Right lobe of liver (tissue), 4 donors: ENCODE results near the gene TRAPPC4.

ENCODE experiments used
- CTCF ChIP-seq, 4 donors: fragments of 200-600 bp in 3 of 4; fragments of 450-650 bp in 1 of 4; IDR thresholded peaks; one replicate each; pipeline versions ENCODE4 v1.5.1 to v1.8.0; 2016 to 2022; ENCODE audit warnings: antibody characterized with exemption in 4 of 4, mild to moderate bottlenecking in 2 of 4
- POLR2A ChIP-seq: fragments of 450-650 bp; IDR thresholded peaks from one replicate; pipeline ENCODE4 v1.6.1; 2017; ENCODE audit warnings: antibody characterized with exemption, mild to moderate bottlenecking
- donor health status: DM: no; HTN: no; CAD: no.
- donor health status: DM: no; HTN: no; CAD: no.
- donor health status: DM: no; HTN: yes; CAD: no.

GRCh38 chr11:119000906-119001305, 17.7 kb upstream of the TRAPPC4 start:
- TF ChIP-seq CTCF (IDR thresholded peaks at IDR 0.05), result no peak
- no peak for TF ChIP-seq POLR2A
